ENCODE results near the gene SRPK2. TPM values are rescaled to one million over a fixed set of nuclear protein-coding genes. Genes with fewer than 3 reads are reported as not detected.

Gene SRPK2
- polyA plus RNA-seq, 1 of the 3 experiments (the other 2 are of a cell fraction): 15.4 TPM

DNA sequence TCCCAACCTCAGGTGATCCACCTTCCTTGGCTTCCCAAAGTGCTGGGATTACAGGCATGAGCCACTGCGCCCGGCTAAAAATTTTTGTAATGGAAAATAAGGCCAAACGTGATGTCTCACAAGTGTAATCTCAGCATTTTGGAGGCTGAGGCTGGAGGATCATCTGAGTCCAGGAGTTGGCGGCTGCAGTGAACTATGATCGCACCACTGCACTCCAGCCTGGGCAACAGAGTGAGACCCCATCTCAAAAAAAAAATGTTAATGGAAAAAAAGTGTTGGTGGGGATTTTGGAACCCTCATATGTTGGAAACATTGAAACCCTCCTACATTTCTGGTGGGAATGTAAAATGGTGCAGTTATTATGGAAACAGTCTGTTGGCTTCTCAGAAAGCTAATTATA, 2.7 kb upstream of the SRPK2 start:
- ChIA-PET POLR2A (no interaction called here), CTCF (interaction anchor here (0.7 to 1.0 kb wide), 2 partner anchors 10 to 410 kb away, joined by 3 read pairs; no protein-coding TSS in a partner anchor)
- H4K20me1 ChIP-seq (ENCODE audit: insufficient read depth): peaks cover 16% of the 10 kb centered on the region
- H3F3A ChIP-seq (replicated peaks; ENCODE audit: insufficient read depth): peaks cover 15% of the 10 kb centered on the region
- H3K4me3 ChIP-seq (ENCODE audit: low read depth in 2 of 2, low read length in 1 of 2): no peak overlapping the region
- H3K9me3 ChIP-seq: no peaks in the 10 kb centered on the region
- no peak overlapping the region for H2AFZ ChIP-seq (ENCODE audit: low read depth)
- no peaks in the 10 kb centered on the region for H3K36me3 ChIP-seq (replicated peaks in 1 of 2; ENCODE audit: control insufficient read depth in 1 of 2, insufficient read depth in 2 of 2, low read length in 1 of 2)
- H3K4me1 ChIP-seq (ENCODE audit: control insufficient read depth in 1 of 2, insufficient read depth in 2 of 2, low read depth in 1 of 2, low read length in 1 of 2): peaks cover 0 to 6% of the 10 kb centered on the region in 2 experiments; a peak in 2 of 4 replicates
- peaks cover 17% of the 10 kb centered on the region for H3K79me2 ChIP-seq (ENCODE audit: insufficient read depth)
- WGBS (ENCODE audit: low lambda C conversion rate): 98% methylated on average over 5 of the region's 5 CpGs
- TF ChIP-seq, protein P1, sequence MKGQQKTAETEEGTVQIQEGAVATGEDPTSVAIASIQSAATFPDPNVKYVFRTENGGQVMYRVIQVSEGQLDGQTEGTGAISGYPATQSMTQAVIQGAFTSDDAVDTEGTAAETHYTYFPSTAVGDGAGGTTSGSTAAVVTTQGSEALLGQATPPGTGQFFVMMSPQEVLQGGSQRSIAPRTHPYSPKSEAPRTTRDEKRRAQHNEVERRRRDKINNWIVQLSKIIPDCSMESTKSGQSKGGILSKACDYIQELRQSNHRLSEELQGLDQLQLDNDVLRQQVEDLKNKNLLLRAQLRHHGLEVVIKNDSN (IDR thresholded peaks at IDR 0.05; ENCODE audit: borderline replicate concordance, low read depth): no peak
- TF ChIP-seq, protein P2, sequence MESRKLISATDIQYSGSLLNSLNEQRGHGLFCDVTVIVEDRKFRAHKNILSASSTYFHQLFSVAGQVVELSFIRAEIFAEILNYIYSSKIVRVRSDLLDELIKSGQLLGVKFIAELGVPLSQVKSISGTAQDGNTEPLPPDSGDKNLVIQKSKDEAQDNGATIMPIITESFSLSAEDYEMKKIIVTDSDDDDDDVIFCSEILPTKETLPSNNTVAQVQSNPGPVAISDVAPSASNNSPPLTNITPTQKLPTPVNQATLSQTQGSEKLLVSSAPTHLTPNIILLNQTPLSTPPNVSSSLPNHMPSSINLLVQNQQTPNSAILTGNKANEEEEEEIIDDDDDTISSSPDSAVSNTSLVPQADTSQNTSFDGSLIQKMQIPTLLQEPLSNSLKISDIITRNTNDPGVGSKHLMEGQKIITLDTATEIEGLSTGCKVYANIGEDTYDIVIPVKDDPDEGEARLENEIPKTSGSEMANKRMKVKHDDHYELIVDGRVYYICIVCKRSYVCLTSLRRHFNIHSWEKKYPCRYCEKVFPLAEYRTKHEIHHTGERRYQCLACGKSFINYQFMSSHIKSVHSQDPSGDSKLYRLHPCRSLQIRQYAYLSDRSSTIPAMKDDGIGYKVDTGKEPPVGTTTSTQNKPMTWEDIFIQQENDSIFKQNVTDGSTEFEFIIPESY (IDR thresholded peaks at IDR 0.05; ENCODE audit: borderline replicate concordance, low read depth): no peak
- TF ChIP-seq RXRA (IDR thresholded peaks at IDR 0.05; ENCODE audit: borderline replicate concordance, low read depth) (no peak), GABPA (IDR thresholded peaks at IDR 0.05; ENCODE audit: low read depth) (no peak), RFX5 (IDR thresholded peaks at IDR 0.05; ENCODE audit: low read length) (no peak), NFIC (IDR thresholded peaks at IDR 0.05; ENCODE audit: borderline replicate concordance) (no peak), GATA2 (CRISPR knock-in tag; IDR thresholded peaks at IDR 0.05) (no peak), EZH2phosphoT487 (IDR thresholded peaks at IDR 0.05; ENCODE audit: borderline replicate concordance, low read depth) (no peak), FOSL2 (IDR thresholded peaks at IDR 0.05; ENCODE audit: borderline replicate concordance, low read depth) (no peak), CHD2 (IDR thresholded peaks at IDR 0.05; ENCODE audit: low read length, partially characterized antibody) (no peak), TEAD4 (IDR thresholded peaks at IDR 0.05; ENCODE audit: borderline replicate concordance, insufficient read depth) (no peak), RAD21 (IDR thresholded peaks at IDR 0.05; ENCODE audit: low read length) (no peak), FOXM1 (IDR thresholded peaks at IDR 0.05; ENCODE audit: low read depth) (no peak), TCF12 (IDR thresholded peaks at IDR 0.05) (no peak), RCOR1 (IDR thresholded peaks at IDR 0.05; ENCODE audit: low read length) (no peak)
- TF ChIP-seq, protein P3, sequence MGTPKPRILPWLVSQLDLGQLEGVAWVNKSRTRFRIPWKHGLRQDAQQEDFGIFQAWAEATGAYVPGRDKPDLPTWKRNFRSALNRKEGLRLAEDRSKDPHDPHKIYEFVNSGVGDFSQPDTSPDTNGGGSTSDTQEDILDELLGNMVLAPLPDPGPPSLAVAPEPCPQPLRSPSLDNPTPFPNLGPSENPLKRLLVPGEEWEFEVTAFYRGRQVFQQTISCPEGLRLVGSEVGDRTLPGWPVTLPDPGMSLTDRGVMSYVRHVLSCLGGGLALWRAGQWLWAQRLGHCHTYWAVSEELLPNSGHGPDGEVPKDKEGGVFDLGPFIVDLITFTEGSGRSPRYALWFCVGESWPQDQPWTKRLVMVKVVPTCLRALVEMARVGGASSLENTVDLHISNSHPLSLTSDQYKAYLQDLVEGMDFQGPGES (IDR thresholded peaks at IDR 0.05; ENCODE audit: low read depth, low read length): no peak
- TF ChIP-seq, protein P4, sequence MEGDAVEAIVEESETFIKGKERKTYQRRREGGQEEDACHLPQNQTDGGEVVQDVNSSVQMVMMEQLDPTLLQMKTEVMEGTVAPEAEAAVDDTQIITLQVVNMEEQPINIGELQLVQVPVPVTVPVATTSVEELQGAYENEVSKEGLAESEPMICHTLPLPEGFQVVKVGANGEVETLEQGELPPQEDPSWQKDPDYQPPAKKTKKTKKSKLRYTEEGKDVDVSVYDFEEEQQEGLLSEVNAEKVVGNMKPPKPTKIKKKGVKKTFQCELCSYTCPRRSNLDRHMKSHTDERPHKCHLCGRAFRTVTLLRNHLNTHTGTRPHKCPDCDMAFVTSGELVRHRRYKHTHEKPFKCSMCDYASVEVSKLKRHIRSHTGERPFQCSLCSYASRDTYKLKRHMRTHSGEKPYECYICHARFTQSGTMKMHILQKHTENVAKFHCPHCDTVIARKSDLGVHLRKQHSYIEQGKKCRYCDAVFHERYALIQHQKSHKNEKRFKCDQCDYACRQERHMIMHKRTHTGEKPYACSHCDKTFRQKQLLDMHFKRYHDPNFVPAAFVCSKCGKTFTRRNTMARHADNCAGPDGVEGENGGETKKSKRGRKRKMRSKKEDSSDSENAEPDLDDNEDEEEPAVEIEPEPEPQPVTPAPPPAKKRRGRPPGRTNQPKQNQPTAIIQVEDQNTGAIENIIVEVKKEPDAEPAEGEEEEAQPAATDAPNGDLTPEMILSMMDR (IDR thresholded peaks at IDR 0.05): no peak
- TF ChIP-seq, protein P5, sequence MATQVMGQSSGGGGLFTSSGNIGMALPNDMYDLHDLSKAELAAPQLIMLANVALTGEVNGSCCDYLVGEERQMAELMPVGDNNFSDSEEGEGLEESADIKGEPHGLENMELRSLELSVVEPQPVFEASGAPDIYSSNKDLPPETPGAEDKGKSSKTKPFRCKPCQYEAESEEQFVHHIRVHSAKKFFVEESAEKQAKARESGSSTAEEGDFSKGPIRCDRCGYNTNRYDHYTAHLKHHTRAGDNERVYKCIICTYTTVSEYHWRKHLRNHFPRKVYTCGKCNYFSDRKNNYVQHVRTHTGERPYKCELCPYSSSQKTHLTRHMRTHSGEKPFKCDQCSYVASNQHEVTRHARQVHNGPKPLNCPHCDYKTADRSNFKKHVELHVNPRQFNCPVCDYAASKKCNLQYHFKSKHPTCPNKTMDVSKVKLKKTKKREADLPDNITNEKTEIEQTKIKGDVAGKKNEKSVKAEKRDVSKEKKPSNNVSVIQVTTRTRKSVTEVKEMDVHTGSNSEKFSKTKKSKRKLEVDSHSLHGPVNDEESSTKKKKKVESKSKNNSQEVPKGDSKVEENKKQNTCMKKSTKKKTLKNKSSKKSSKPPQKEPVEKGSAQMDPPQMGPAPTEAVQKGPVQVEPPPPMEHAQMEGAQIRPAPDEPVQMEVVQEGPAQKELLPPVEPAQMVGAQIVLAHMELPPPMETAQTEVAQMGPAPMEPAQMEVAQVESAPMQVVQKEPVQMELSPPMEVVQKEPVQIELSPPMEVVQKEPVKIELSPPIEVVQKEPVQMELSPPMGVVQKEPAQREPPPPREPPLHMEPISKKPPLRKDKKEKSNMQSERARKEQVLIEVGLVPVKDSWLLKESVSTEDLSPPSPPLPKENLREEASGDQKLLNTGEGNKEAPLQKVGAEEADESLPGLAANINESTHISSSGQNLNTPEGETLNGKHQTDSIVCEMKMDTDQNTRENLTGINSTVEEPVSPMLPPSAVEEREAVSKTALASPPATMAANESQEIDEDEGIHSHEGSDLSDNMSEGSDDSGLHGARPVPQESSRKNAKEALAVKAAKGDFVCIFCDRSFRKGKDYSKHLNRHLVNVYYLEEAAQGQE (IDR thresholded peaks at IDR 0.05; ENCODE audit: low read depth, low read length): no peak
- no peak for DNase-seq
- H3K4me2 ChIP-seq: no peak overlapping the region
- no peak overlapping the region for H3K27ac ChIP-seq (ENCODE audit: low read depth in 2 of 2, low read length in 1 of 2)
- H3K9me2 ChIP-seq: no peaks in the 10 kb centered on the region
- no peak overlapping the region for H3K9ac ChIP-seq
- H3K27me3 ChIP-seq (ENCODE audit: insufficient read depth): no peaks in the 10 kb centered on the region

Data from SK-N-SH (cell line).